A549 (cell line): ENCODE data around the gene SPTA1. TPM values are rescaled to one million over a fixed set of nuclear protein-coding genes. Genes with fewer than 3 reads are reported as not detected.

Experiments used
- ATAC-seq, 2 experiments: fragments of 200-7000 bp in 1 of 2; fragments of >200 bp in 1 of 2; cut with Nextera tagmentation in 1 of 2; cut with Tn5 transposase in 1 of 2; 3 replicates each; pipeline versions ENCODE4 v1.8.0 to v1.9.1; 2018 to 2020; ENCODE audit warnings: mild to moderate bottlenecking in 1 of 2, moderate library complexity in 1 of 2
- CTCF ChIA-PET: fragments of 300-600 bp; sonication (Branson Sonifier 250); formaldehyde crosslinking; extraction: SDS; loops from one replicate; lab custom pipeline; 2021; ENCODE audit warnings: antibody characterized with exemption, inconsistent platforms; lab: Yijun Ruan, JAX
- POLR2A ChIA-PET: fragments of 350-600 bp; formaldehyde crosslinking; extraction: SDS; loops from one replicate; lab custom pipeline; 2021; ENCODE audit warnings: antibody characterized with exemption, inconsistent platforms; lab: Yijun Ruan, JAX
- DNase-seq, 2 experiments: peaks; one replicate each; pipeline versions ENCODE4 v3.0.0 to v3.0.0-alpha.2; 2011 to 2016; ENCODE audit warnings: low read depth in 1 of 2, low spot score in 1 of 2
- FAIRE-seq: peaks from 2 replicates; lab custom pipeline; 2011; peaks lifted over from hg19 to GRCh38; lab: Jason Lieb, UNC
- H3K27ac ChIP-seq, 2 experiments: fragments of >200 bp; sonication (Bioruptor Twin); formaldehyde crosslinking; 3 replicates each; pipeline ENCODE4 v1.5.1; 2016 to 2017
- H3K4me1 ChIP-seq: fragments of >200 bp; sonication (Bioruptor Twin); formaldehyde crosslinking; 3 replicates; pipeline ENCODE4 v1.6.1; 2016
- H3K4me2 ChIP-seq: fragments of >200 bp; sonication (Bioruptor Twin); formaldehyde crosslinking; 3 replicates; pipeline ENCODE4 v1.6.1; 2016
- H3K4me3 ChIP-seq: fragments of >200 bp; sonication (Bioruptor Twin); formaldehyde crosslinking; 3 replicates; pipeline ENCODE4 v1.5.1; 2016
- H3K9me3 ChIP-seq: fragments of >200 bp; sonication (Bioruptor Twin); formaldehyde crosslinking; 3 replicates; pipeline ENCODE4 v1.6.1; 2016
- CHD2 ChIP-seq: fragments of 150-350 bp; IDR thresholded peaks from 2 replicates; pipeline ENCODE4 v1.6.1; 2014; ENCODE audit warnings: low read length; ENCODE audit not compliant: partially characterized antibody
- CHD4 ChIP-seq: fragments of 200-600 bp; sonication (generic); IDR thresholded peaks from 2 replicates; pipeline ENCODE4 v1.6.1; 2016; ENCODE audit warnings: antibody characterized with exemption, mild to moderate bottlenecking, borderline replicate concordance
- EHMT2 ChIP-seq: fragments of 200-600 bp; sonication (generic); IDR thresholded peaks from 2 replicates; pipeline ENCODE4 v1.6.1; 2016; ENCODE audit warnings: antibody characterized with exemption, low read depth, mild to moderate bottlenecking, moderate library complexity
- FOXS1 ChIP-seq: fragments of 250-450 bp; sonication (Bioruptor Pico); IDR thresholded peaks from 2 replicates; pipeline ENCODE4 v1.5.0; 2020; ENCODE audit warnings: mild to moderate bottlenecking, moderate library complexity
- HOXB13 ChIP-seq: fragments of 250-450 bp; sonication (Bioruptor Pico); IDR thresholded peaks from 2 replicates; pipeline ENCODE4 v1.5.0; 2020; ENCODE audit warnings: low read depth, mild to moderate bottlenecking, moderate library complexity
- MAFK ChIP-seq: fragments of 450-650 bp; IDR thresholded peaks from 2 replicates; pipeline ENCODE4 v1.6.1; 2014; ENCODE audit not compliant: partially characterized antibody
- NPAS2 ChIP-seq: fragments of 250-450 bp; sonication (Bioruptor Pico); IDR thresholded peaks from 2 replicates; pipeline ENCODE4 v1.8.0; 2022; ENCODE audit warnings: mild to moderate bottlenecking, moderate library complexity, borderline replicate concordance
- RARB ChIP-seq: fragments of 250-450 bp; sonication (Bioruptor Pico); IDR thresholded peaks from 2 replicates; pipeline ENCODE4 v1.8.0; 2021; ENCODE audit warnings: mild to moderate bottlenecking, moderate library complexity
- RNF2 ChIP-seq: fragments of 200-600 bp; sonication (generic); IDR thresholded peaks from 2 replicates; pipeline ENCODE4 v1.6.1; 2016; ENCODE audit warnings: low read depth, mild to moderate bottlenecking, antibody characterized with exemption, moderate library complexity, borderline replicate concordance
- TFCP2L1 ChIP-seq: fragments of 250-450 bp; sonication (Bioruptor Pico); IDR thresholded peaks from 2 replicates; pipeline ENCODE4 v1.5.0; 2021; ENCODE audit warnings: mild to moderate bottlenecking
- ZC3H11A ChIP-seq: fragments of 450-650 bp; IDR thresholded peaks from 2 replicates; pipeline ENCODE4 v1.6.1; 2014; ENCODE audit warnings: antibody characterized with exemption, mild to moderate bottlenecking
- ZNF302 ChIP-seq: fragments of 250-450 bp; sonication (Bioruptor Pico); IDR thresholded peaks from 2 replicates; pipeline ENCODE4 v1.9.0; 2021; ENCODE audit warnings: inconsistent platforms, mild to moderate bottlenecking, moderate library complexity
- WGBS: methylation state at CpG from one replicate; pipeline ENCODE4 v1.1.6; 2017; ENCODE audit errors: missing lambda C conversion rate; 5-methylcytosine and 5-hydroxymethylcytosine counted together
- polyA plus RNA-seq, 4 experiments: library from polyadenylated mRNA; depleted of rRNA in 3 of 4; stranded (reverse); fragments of >200 nt; fragmentation: RNase III in 1 of 4; extraction: RNeasy Plus Mini Kit Qiagen cat#74134 plus additional on column Dnase treatment in 1 of 4; gene quantifications; 2 replicates in 3 of 4; 3 replicates in 1 of 4; pipeline ENCODE4 v1.2.3, GENCODE V29; 2011 to 2017
- TF ChIP-seq, protein P1 (sequence below): fragments of 450-650 bp; IDR thresholded peaks from 2 replicates; pipeline ENCODE4 v1.6.1; 2014; ENCODE audit warnings: antibody characterized with exemption
- TF ChIP-seq, protein P2 (sequence below): fragments of 250-450 bp; sonication (Bioruptor Pico); IDR thresholded peaks from 2 replicates; pipeline ENCODE4 v1.5.0; 2020; ENCODE audit warnings: low read depth, mild to moderate bottlenecking, moderate library complexity
- TF ChIP-seq, protein P3 (sequence below): fragments of >200 bp; sonication (Bioruptor Twin); formaldehyde crosslinking; IDR thresholded peaks from 3 replicates; pipeline ENCODE4 v1.6.1; 2016
- TF ChIP-seq, protein P4 (sequence below): IDR thresholded peaks from 2 replicates; pipeline ENCODE4 v1.6.1; 2012
- TF ChIP-seq, protein P5 (sequence below): fragments of >200 bp; sonication (Bioruptor Twin); formaldehyde crosslinking; IDR thresholded peaks from 3 replicates; pipeline ENCODE4 v1.5.1; 2016
- TF ChIP-seq, protein P6 (sequence below): fragments of 200-600 bp; sonication (generic); IDR thresholded peaks from 2 replicates; pipeline ENCODE4 v1.6.1; 2016; ENCODE audit warnings: antibody characterized with exemption, mild to moderate bottlenecking, moderate library complexity

SPTA1 gene
- polyA plus RNA-seq, 2 of the 4 experiments (the other 2 are of a cell fraction), result 0.10 TPM; not detected in 1

DNA sequence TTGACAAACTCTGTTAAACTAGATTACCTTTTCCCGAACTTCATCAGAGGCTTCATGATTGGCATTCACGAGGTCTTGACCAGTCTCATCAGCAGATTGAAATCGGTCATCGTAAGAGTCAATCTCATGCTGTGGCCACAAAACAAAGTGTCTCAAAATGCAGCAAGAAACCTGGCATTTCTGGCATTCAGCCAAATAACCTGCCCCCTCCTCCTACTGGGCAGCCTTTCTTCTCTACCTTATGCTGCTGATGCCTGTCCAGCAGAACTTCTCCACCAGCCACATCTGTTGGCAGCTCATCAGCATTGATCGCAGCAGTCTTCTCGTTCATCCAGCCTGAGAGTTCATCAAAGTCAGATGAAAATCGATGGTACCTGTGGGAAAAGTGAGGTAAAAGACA is 12.2 kb downstream of the SPTA1 start (continued):
- no peak for TF ChIP-seq RARB (CRISPR knock-in tag)

DNA sequence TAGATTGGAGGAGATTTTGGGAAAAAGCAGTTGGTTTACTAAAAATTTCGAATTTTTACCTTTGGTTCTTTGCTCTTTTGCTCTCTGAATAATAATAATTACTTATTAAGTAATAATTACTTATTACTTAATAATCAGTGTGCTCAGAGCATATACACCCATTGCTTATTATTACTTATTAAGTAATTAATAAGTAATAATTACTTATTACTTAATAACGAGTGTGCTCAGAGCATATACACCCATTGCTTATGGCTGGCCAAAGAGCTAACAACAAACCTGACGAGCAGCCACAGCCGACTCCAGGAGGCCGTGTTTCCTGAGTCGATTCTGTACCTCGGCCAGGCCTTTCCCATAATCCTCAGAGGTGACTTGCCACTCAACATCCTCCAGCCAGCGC is 20.5 kb downstream of the SPTA1 start:
- ChIA-PET POLR2A (no interaction called here), CTCF (no interaction called here)
- no peaks in the 10 kb centered on the region for H3K9me3 ChIP-seq
- WGBS, result 19% methylated on average over 8 of the region's 8 CpGs
- ATAC-seq (no peak), FAIRE-seq (no peak), DNase-seq (no peak)
- no peak for TF ChIP-seq CHD4
- TF ChIP-seq, protein P1, sequence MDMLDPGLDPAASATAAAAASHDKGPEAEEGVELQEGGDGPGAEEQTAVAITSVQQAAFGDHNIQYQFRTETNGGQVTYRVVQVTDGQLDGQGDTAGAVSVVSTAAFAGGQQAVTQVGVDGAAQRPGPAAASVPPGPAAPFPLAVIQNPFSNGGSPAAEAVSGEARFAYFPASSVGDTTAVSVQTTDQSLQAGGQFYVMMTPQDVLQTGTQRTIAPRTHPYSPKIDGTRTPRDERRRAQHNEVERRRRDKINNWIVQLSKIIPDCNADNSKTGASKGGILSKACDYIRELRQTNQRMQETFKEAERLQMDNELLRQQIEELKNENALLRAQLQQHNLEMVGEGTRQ, result no peak
- TF ChIP-seq EHMT2, result no peak
- no peak for TF ChIP-seq MAFK
- TF ChIP-seq, protein P2, sequence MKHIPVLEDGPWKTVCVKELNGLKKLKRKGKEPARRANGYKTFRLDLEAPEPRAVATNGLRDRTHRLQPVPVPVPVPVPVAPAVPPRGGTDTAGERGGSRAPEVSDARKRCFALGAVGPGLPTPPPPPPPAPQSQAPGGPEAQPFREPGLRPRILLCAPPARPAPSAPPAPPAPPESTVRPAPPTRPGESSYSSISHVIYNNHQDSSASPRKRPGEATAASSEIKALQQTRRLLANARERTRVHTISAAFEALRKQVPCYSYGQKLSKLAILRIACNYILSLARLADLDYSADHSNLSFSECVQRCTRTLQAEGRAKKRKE, result no peak
- TF ChIP-seq NPAS2 (CRISPR knock-in tag), result no peak
- H3K27ac ChIP-seq, result no peak overlapping the region
- no peak overlapping the region for H3K4me3 ChIP-seq
- no peak overlapping the region for H3K4me2 ChIP-seq
- no peaks in the 10 kb centered on the region for H3K4me1 ChIP-seq

DNA sequence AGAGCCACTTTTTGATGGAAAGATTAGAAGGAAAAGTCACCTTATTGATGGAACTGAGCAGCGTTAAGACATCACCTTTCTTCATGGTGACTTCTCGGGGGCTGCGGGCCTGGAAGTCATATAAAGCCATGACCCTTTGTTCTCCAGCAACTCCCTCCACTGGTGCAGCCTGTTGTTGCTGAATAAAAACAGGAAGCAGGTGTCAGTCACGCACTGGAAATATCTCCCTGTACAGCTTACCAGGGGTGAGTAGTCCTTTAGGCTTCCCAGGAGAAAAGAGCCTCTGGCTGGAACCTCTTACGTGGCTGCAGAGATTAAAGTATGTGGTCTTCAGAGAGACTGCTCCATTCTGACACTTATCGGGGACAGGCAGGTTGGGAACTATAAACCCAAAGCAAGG is 31.9 kb downstream of the SPTA1 start:
- TF ChIP-seq, protein P2, result no peak
- TF ChIP-seq, protein P3, sequence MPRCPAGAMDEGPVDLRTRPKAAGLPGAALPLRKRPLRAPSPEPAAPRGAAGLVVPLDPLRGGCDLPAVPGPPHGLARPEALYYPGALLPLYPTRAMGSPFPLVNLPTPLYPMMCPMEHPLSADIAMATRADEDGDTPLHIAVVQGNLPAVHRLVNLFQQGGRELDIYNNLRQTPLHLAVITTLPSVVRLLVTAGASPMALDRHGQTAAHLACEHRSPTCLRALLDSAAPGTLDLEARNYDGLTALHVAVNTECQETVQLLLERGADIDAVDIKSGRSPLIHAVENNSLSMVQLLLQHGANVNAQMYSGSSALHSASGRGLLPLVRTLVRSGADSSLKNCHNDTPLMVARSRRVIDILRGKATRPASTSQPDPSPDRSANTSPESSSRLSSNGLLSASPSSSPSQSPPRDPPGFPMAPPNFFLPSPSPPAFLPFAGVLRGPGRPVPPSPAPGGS, result no peak
- TF ChIP-seq, protein P4, sequence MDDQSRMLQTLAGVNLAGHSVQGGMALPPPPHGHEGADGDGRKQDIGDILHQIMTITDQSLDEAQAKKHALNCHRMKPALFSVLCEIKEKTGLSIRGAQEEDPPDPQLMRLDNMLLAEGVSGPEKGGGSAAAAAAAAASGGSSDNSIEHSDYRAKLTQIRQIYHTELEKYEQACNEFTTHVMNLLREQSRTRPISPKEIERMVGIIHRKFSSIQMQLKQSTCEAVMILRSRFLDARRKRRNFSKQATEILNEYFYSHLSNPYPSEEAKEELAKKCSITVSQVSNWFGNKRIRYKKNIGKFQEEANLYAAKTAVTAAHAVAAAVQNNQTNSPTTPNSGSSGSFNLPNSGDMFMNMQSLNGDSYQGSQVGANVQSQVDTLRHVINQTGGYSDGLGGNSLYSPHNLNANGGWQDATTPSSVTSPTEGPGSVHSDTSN, result no peak
- TF ChIP-seq CHD2, result no peak
- TF ChIP-seq MAFK, result no peak
- TF ChIP-seq HOXB13 (CRISPR knock-in tag), result no peak
- TF ChIP-seq, protein P5, sequence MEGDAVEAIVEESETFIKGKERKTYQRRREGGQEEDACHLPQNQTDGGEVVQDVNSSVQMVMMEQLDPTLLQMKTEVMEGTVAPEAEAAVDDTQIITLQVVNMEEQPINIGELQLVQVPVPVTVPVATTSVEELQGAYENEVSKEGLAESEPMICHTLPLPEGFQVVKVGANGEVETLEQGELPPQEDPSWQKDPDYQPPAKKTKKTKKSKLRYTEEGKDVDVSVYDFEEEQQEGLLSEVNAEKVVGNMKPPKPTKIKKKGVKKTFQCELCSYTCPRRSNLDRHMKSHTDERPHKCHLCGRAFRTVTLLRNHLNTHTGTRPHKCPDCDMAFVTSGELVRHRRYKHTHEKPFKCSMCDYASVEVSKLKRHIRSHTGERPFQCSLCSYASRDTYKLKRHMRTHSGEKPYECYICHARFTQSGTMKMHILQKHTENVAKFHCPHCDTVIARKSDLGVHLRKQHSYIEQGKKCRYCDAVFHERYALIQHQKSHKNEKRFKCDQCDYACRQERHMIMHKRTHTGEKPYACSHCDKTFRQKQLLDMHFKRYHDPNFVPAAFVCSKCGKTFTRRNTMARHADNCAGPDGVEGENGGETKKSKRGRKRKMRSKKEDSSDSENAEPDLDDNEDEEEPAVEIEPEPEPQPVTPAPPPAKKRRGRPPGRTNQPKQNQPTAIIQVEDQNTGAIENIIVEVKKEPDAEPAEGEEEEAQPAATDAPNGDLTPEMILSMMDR, result no peak
- TF ChIP-seq FOXS1 (CRISPR knock-in tag), result no peak
- no peak for TF ChIP-seq ZC3H11A
- no peak for TF ChIP-seq TFCP2L1 (CRISPR knock-in tag)
- TF ChIP-seq, protein P6, sequence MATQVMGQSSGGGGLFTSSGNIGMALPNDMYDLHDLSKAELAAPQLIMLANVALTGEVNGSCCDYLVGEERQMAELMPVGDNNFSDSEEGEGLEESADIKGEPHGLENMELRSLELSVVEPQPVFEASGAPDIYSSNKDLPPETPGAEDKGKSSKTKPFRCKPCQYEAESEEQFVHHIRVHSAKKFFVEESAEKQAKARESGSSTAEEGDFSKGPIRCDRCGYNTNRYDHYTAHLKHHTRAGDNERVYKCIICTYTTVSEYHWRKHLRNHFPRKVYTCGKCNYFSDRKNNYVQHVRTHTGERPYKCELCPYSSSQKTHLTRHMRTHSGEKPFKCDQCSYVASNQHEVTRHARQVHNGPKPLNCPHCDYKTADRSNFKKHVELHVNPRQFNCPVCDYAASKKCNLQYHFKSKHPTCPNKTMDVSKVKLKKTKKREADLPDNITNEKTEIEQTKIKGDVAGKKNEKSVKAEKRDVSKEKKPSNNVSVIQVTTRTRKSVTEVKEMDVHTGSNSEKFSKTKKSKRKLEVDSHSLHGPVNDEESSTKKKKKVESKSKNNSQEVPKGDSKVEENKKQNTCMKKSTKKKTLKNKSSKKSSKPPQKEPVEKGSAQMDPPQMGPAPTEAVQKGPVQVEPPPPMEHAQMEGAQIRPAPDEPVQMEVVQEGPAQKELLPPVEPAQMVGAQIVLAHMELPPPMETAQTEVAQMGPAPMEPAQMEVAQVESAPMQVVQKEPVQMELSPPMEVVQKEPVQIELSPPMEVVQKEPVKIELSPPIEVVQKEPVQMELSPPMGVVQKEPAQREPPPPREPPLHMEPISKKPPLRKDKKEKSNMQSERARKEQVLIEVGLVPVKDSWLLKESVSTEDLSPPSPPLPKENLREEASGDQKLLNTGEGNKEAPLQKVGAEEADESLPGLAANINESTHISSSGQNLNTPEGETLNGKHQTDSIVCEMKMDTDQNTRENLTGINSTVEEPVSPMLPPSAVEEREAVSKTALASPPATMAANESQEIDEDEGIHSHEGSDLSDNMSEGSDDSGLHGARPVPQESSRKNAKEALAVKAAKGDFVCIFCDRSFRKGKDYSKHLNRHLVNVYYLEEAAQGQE, result no peak
- TF ChIP-seq ZNF302 (CRISPR knock-in tag), result no peak
- no peak for TF ChIP-seq RNF2
- no peaks in the 10 kb centered on the region for H3K4me1 ChIP-seq
- H3K27ac ChIP-seq, result no peak overlapping the region
- no peaks in the 10 kb centered on the region for H3K9me3 ChIP-seq
- DNase-seq (no peak), FAIRE-seq (no peak), ATAC-seq (no peak)
- CTCF ChIA-PET, result no interaction called here
- 36% methylated on average over 6 of the region's 6 CpGs for WGBS
- POLR2A ChIA-PET, result no interaction called here
- no peak overlapping the region for H3K4me2 ChIP-seq
- H3K4me3 ChIP-seq, result no peak overlapping the region
